ENCODE measurements around the gene FAM193B. TPM values are rescaled to one million over a fixed set of nuclear protein-coding genes. Genes with fewer than 3 reads are reported as not detected.

FAM193B gene
- total and polyA plus RNA-seq, 4 experiments from 2014 or later = 1.9 to 252 (median 120) TPM

DNA sequence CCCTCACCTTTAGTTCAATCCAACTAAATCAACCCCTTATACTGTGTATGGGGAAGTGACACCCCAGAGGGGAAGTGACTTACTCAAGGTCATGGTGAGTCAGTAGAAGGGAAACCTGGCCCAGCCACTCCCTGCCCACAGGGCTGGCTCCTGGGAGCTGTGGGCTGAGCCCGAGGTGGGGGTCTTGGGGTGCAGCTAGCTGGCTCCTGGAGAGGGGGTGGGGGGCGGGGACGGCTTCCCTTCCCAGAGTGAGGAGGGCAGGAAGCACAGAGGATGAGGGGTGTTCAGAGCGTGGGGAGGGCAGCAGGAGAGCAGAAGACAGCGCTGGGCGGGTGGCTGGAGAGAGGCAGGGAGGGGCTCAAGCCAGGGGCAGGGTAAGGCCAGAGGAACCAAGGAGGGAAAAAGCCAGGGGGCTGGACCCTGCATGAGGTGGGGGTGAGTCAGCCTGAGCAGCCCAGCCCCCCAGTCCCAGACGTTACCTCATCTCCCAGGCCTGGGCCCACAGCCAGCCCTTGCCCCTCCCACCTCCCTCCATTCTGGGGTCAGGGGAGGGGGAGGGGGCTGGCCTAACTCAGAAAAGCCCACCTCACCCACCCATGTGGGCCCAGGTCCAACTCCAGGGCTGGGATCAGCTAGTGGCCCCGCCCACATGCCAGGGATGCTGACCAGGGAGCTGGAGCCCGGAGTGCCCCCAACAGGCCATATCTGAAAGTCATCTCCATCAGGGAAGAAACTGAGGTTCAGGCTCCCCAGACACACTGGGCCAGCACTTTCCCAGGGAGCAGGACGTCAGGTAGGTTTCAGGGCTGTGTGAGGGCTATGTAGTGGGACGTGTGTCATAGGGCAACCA, 59.8 kb downstream of the FAM193B start:
- Histone ChIP-seq H3K27me3 (ENCODE audit: insufficient read depth, low read length) (no peaks in the 10 kb centered on the region), H3K27ac (ENCODE audit: low read depth, low read length) (no peak overlapping the region), H3K9me3 (ENCODE audit: control insufficient read depth in 1 of 2, low read length in 2 of 2) (no peaks in the 10 kb centered on the region), H3K36me3 (ENCODE audit: insufficient read depth, low read length) (no peaks in the 10 kb centered on the region), H3K4me1 (ENCODE audit: insufficient read depth, low read length) (peaks cover 11% of the 10 kb centered on the region), H3K4me3 (ENCODE audit: low read length in 2 of 2) (no peak overlapping the region)
- no peaks in the 10 kb centered on the region for H3K27me3 Mint-ChIP-seq
- ChIA-PET POLR2A (ENCODE audit: partially characterized antibody) (no interaction called here), CTCF (ENCODE audit: partially characterized antibody) (interaction anchor here (0.5 to 2.4 kb wide), 7 partner anchors 11 to 185 kb away, joined by 3 to 10 read pairs (median 3); no protein-coding TSS in a partner anchor)
- peaks cover 5 to 25% (median 16%) of the 10 kb centered on the region in 4 donors for H3K4me1 Mint-ChIP-seq
- H3K27ac Mint-ChIP-seq = peak overlapping the region in 1 of 7 donors; percentile 47
- peaks cover 0 to 3% of the 10 kb centered on the region in 2 donors for H3K36me3 Mint-ChIP-seq
- H3K9me3 Mint-ChIP-seq = no peaks in the 10 kb centered on the region
- intact Hi-C loops (cut with micrococcal nuclease) = no loop called here
- H3K4me3 Mint-ChIP-seq = no peak overlapping the region
- DNase-seq = no peak

DNA sequence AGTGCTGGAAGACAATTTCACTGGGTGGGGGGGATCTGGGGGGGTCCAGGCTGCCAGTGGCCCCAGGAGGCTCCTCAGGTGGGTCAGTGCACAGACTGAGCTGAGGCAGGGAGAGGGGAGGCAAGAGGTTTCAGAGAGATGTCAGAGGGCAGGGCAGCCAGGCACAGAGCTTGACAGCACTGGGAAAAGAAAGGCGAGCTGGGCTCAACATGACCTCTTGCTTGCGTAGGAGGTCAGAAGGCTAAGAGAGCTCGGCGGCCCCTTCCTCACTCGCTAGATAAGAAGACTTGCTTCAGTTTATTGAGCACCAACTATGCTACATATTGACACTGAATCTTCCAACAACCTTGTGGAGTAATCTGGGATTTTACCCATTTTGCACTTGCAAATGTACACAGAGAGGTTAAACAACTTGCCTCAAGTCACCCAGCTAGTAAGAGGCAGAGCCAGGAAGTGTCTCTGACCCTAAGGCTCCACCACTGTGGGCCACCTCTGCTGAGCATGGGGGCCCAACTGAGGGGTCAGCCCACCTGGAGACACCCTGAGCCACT, 60.5 kb downstream of the FAM193B start:
- H3K9me3 Mint-ChIP-seq = no peaks in the 10 kb centered on the region
- Histone ChIP-seq H3K36me3 (ENCODE audit: insufficient read depth, low read length) (no peaks in the 10 kb centered on the region), H3K4me3 (ENCODE audit: low read length in 2 of 2) (no peak overlapping the region), H3K27me3 (ENCODE audit: insufficient read depth, low read length) (no peaks in the 10 kb centered on the region), H3K9me3 (ENCODE audit: control insufficient read depth in 1 of 2, low read length in 2 of 2) (no peaks in the 10 kb centered on the region), H3K4me1 (ENCODE audit: insufficient read depth, low read length) (peaks cover 11% of the 10 kb centered on the region), H3K27ac (ENCODE audit: low read depth, low read length) (no peak overlapping the region)
- H3K27me3 Mint-ChIP-seq = no peaks in the 10 kb centered on the region
- POLR2A ChIA-PET (ENCODE audit: partially characterized antibody) = interaction anchor here (1.2 kb wide), 1 partner anchor 710 kb away, joined by 3 read pairs; the partner anchor contains the start of gene HNRNPAB
- intact Hi-C loops (cut with micrococcal nuclease) = no loop called here
- peak overlapping the region in 2 of 7 donors; percentile 41 to 47 for H3K27ac Mint-ChIP-seq
- H3K4me3 Mint-ChIP-seq = no peak overlapping the region
- CTCF ChIA-PET (ENCODE audit: partially characterized antibody) = interaction anchor here (0.5 to 2.4 kb wide), 9 partner anchors 12 to 184 kb away, joined by 3 to 10 read pairs (median 3); no protein-coding TSS in a partner anchor
- peaks cover 0 to 3% of the 10 kb centered on the region in 2 donors for H3K36me3 Mint-ChIP-seq
- no peak for DNase-seq
- H3K4me1 Mint-ChIP-seq = peaks cover 5 to 24% (median 15%) of the 10 kb centered on the region in 4 donors

DNA sequence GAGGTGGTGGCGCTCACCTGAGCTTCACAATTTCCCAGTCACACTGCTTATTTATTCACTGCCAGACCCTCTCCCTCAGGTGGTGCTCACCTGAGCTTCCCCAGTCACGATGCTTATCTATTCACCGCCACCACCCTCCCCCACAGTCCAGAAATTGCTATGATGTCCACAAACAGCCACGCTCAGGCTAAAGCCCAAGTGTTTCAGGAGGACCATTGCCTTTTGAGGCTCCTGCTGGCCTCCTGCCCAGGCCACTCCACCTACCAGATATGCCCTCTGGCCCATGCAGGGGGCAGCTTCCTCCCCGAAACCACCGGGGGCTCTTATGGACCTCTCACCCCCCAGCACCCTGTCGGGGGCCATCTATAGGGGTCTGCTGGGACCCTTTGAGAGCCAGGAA, 61.5 kb downstream of the FAM193B start:
- DNase-seq = no peak
- H3K9me3 ChIP-seq (ENCODE audit: control insufficient read depth in 1 of 2, low read length in 2 of 2) = no peaks in the 10 kb centered on the region
- Mint-ChIP-seq H3K27me3 (no peaks in the 10 kb centered on the region), H3K36me3 (peaks cover 0 to 3% of the 10 kb centered on the region in 2 donors), H3K9me3 (peaks cover 0 to 2% (median 0%) of the 10 kb centered on the region in 8 donors), H3K27ac (no peak overlapping the region), H3K4me3 (peak overlapping the region in 1 of 8 donors; percentile 4), H3K4me1 (peaks cover 1 to 13% (median 8%) of the 10 kb centered on the region in 4 donors)
- no peaks in the 10 kb centered on the region for H3K36me3 ChIP-seq (ENCODE audit: insufficient read depth, low read length)
- CTCF ChIA-PET (ENCODE audit: partially characterized antibody) = interaction anchor here (1.0 to 2.4 kb wide), 8 partner anchors 8 to 174 kb away, joined by 3 to 10 read pairs (median 4); no protein-coding TSS in a partner anchor
- POLR2A ChIA-PET (ENCODE audit: partially characterized antibody) = interaction anchor here (1.2 kb wide), 1 partner anchor 711 kb away, joined by 3 read pairs; the partner anchor contains the start of gene HNRNPAB
- H3K27me3 ChIP-seq (ENCODE audit: insufficient read depth, low read length) = no peaks in the 10 kb centered on the region
- no peak overlapping the region for H3K4me3 ChIP-seq (ENCODE audit: low read length in 2 of 2)
- no peak overlapping the region for H3K27ac ChIP-seq (ENCODE audit: low read depth, low read length)
- peaks cover 6% of the 10 kb centered on the region for H3K4me1 ChIP-seq (ENCODE audit: insufficient read depth, low read length)
- intact Hi-C loops (cut with micrococcal nuclease) = no loop called here

DNA sequence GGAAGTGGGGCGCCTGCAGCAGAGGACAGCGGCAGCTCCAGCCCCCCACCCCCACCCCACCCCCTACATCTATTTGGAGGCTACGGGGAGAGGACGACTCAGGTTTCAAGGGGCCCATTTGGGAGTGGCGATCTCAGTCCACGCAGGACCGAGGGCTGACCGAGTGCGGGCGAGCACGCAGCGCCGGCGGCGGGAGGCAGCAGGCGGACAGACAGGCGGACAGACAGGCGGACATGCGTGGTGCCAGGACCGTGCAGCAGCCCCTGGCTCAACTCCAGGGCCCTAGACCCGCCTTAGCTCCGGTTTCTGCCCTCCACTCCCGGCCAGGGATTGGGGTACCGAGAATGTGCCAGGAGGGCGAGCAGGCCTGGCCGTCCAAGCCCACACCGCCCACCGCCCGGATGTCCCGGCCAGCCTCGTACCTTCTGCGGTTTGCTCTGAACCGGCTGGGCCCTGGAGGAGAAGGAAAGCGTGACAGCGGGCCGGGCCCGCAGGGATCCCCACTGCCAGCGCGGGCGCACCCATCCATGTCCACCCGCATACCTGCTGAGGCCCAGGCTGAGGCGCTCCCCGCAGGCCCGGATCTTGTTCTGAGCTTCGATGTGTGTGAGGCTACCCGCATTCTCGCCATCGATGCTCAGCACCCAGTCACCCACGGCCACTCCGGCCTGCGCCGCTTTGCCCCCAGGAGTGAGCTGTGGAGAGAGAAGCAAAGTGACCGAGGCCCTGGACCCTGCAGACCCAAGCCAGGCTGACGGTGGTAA, 62.2 kb downstream of the FAM193B start:
- POLR2A ChIA-PET (ENCODE audit: partially characterized antibody) = interaction anchor here (1.2 kb wide), 1 partner anchor 712 kb away, joined by 3 read pairs; the partner anchor contains the start of gene HNRNPAB

DNA sequence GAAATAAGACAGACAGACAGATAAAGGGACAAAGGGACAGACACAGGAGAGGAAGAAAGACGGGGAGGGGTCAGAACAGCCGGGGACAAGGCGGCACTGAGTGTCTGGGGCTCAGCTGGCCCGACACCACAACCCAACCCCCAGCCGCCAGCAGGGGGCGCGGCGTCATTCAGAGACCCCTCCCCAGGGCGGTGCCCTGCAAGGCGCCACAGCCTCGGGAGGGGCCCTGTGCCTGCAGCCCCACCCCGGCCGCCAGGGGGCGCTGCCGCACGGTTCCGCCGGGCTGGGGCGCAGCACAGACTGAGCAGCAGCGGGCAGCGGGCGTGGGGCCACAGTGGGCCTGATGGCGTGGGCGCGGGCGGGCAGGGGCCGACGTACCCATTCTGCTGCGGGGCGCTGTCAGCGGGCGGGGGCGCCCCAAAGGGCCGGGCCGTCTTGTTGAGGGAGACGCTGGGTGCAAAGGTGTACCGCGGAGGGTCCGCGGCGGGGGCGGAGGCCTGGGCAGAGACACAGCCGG, 62.9 kb downstream of the FAM193B start:
- H3K4me1 ChIP-seq (ENCODE audit: insufficient read depth, low read length) = peaks cover 6% of the 10 kb centered on the region
- H3K9me3 Mint-ChIP-seq = peaks cover 0 to 2% (median 0%) of the 10 kb centered on the region in 8 donors
- no peaks in the 10 kb centered on the region for H3K27me3 ChIP-seq (ENCODE audit: insufficient read depth, low read length)
- H3K9me3 ChIP-seq (ENCODE audit: control insufficient read depth in 1 of 2, low read length in 2 of 2) = no peaks in the 10 kb centered on the region
- peaks cover 0 to 5% of the 10 kb centered on the region in 2 donors for H3K36me3 Mint-ChIP-seq
- peaks cover 0 to 9% (median 5%) of the 10 kb centered on the region in 4 donors for H3K4me1 Mint-ChIP-seq
- H3K4me3 ChIP-seq (ENCODE audit: low read length in 2 of 2) = no peak overlapping the region
- ChIA-PET POLR2A (ENCODE audit: partially characterized antibody) (no interaction called here), CTCF (ENCODE audit: partially characterized antibody) (no interaction called here)
- no peak overlapping the region for H3K27ac ChIP-seq (ENCODE audit: low read depth, low read length)
- no peak overlapping the region for H3K27ac Mint-ChIP-seq
- peak in 1 of 5 donors; percentile 22 for DNase-seq
- H3K27me3 Mint-ChIP-seq = no peaks in the 10 kb centered on the region
- intact Hi-C loops (cut with micrococcal nuclease) = no loop called here
- H3K36me3 ChIP-seq (ENCODE audit: insufficient read depth, low read length) = no peaks in the 10 kb centered on the region
- no peak overlapping the region for H3K4me3 Mint-ChIP-seq

More for the DNA sequence above, 62.2 kb downstream of the FAM193B start:
- CTCF ChIA-PET (ENCODE audit: partially characterized antibody) = interaction anchor here (1.0 to 2.4 kb wide), 7 partner anchors 9 to 103 kb away, joined by 3 to 10 read pairs (median 5); no protein-coding TSS in a partner anchor
- Histone ChIP-seq H3K4me1 (ENCODE audit: insufficient read depth, low read length) (peaks cover 6% of the 10 kb centered on the region), H3K9me3 (ENCODE audit: control insufficient read depth in 1 of 2, low read length in 2 of 2) (no peaks in the 10 kb centered on the region), H3K27me3 (ENCODE audit: insufficient read depth, low read length) (no peaks in the 10 kb centered on the region), H3K27ac (ENCODE audit: low read depth, low read length) (no peak overlapping the region), H3K36me3 (ENCODE audit: insufficient read depth, low read length) (no peaks in the 10 kb centered on the region), H3K4me3 (ENCODE audit: low read length in 2 of 2) (no peak overlapping the region)
- Mint-ChIP-seq H3K4me1 (peaks cover 0 to 9% (median 5%) of the 10 kb centered on the region in 4 donors), H3K9me3 (peaks cover 0 to 2% (median 0%) of the 10 kb centered on the region in 8 donors), H3K27me3 (no peaks in the 10 kb centered on the region), H3K4me3 (no peak overlapping the region), H3K36me3 (peaks cover 0 to 3% of the 10 kb centered on the region in 2 donors), H3K27ac (no peak overlapping the region)
- intact Hi-C loops (cut with micrococcal nuclease) = no loop called here
- DNase-seq = no peak

DNA sequence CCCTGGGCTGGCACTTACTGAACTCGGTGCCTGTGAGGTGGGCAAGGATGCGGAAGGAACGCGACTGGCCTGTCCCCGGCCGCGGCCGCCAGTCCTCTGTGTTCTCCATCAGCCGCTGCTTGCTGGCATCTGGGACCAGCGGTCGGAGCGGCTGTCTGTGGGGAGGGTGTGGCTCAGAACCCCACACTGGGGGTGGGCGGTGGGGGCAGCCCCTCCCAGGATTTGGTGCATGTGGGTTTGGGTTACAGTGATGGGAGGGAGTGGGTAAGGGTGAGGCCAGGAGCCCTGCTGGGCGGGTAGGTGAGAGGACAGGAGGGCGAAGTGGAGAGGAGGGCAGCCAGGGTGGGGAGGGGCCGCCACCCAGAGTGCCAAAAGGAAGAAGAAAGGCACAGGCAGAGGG, 63.4 kb downstream of the FAM193B start:
- Histone ChIP-seq H3K4me1 (ENCODE audit: insufficient read depth, low read length) (peaks cover 6% of the 10 kb centered on the region), H3K27ac (ENCODE audit: low read depth, low read length) (no peak overlapping the region), H3K4me3 (ENCODE audit: low read length in 2 of 2) (no peak overlapping the region), H3K36me3 (ENCODE audit: insufficient read depth, low read length) (no peaks in the 10 kb centered on the region), H3K27me3 (ENCODE audit: insufficient read depth, low read length) (no peaks in the 10 kb centered on the region), H3K9me3 (ENCODE audit: control insufficient read depth in 1 of 2, low read length in 2 of 2) (no peaks in the 10 kb centered on the region)
- no peaks in the 10 kb centered on the region for H3K27me3 Mint-ChIP-seq
- ChIA-PET CTCF (ENCODE audit: partially characterized antibody) (no interaction called here), POLR2A (ENCODE audit: partially characterized antibody) (no interaction called here)
- H3K4me3 Mint-ChIP-seq = no peak overlapping the region
- intact Hi-C loops (cut with micrococcal nuclease) = no loop called here
- DNase-seq = no peak
- peaks cover 0 to 5% of the 10 kb centered on the region in 2 donors for H3K36me3 Mint-ChIP-seq
- peaks cover 0 to 5% (median 3%) of the 10 kb centered on the region in 4 donors for H3K4me1 Mint-ChIP-seq
- H3K27ac Mint-ChIP-seq = no peak overlapping the region
- H3K9me3 Mint-ChIP-seq = peaks cover 0 to 2% (median 0%) of the 10 kb centered on the region in 8 donors

All from CD4-positive, alpha-beta memory T cell (primary cell).